Stimulated activated CD4-positive, alpha-beta T cell treated with anti-CD3 and anti-CD28 coated beads, Interleukin-15, amount 100 ng/mL, for 24 hours (primary cell): Measurements from ENCODE around the gene SAP30L.

ENCODE experiments used
- DNase-seq: peaks from one replicate; pipeline ENCODE4 v3.0.0-alpha.2; 2020

SAP30L gene

DNA sequence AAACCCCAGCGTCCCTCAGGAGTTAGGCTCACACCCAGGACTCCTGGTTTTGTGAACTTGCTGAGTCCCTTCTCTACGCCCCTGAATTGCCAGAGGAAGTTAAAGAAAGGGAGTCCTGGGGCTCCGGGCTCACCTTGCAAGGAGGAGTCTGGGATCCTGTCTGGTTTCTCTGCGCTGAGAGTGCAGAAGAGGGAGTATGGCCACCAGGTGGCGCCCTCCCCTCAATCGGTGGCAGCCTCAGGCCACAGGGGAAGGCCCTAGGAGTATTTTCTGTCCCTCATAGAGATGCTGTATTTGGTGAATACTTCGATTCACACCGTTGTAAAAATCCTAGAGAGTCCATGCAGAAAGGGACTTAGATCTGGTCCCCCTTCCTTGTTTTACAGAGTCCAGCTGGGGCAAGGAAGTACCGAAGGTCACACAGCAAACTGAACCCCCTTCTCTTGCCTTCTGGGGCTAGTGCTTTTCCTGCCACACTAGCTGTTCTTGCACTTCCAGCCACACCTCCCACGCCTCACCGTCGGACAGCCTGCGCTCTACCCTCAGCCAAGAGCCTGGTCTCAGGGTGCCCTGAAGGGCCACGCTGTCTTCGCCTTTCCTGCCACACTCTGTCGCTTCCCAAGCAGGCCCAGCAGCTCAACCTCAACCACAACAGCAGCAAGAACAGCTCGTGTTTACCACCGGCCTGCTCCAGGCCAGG is 22.0 kb downstream of the SAP30L start:
- DNase-seq: peak; percentile 87

DNA sequence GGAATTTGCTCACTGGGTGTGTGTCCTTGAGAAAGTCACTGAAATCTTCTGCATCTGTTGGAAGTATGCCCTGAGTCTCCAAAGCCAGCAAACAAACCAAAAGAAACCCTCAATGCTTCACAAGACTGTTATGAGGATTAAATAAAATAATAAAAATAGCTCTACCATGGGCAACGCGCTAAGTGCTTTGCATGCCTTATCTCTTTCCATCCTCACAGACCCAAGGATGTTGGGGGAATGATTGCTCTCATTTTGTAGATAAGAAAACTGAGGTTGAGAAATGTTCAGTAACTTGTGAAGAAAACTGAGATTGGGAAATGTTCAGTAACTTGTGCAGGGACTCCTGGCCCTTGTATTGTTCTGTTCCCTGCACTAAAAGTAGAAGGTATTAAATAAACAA is 24.3 kb downstream of the SAP30L start:
- no peak for DNase-seq

- DNase-seq: no peak
Observed at GRCh38 chr5:154470947-154471870, 25.4 kb downstream of the SAP30L start.

DNA sequence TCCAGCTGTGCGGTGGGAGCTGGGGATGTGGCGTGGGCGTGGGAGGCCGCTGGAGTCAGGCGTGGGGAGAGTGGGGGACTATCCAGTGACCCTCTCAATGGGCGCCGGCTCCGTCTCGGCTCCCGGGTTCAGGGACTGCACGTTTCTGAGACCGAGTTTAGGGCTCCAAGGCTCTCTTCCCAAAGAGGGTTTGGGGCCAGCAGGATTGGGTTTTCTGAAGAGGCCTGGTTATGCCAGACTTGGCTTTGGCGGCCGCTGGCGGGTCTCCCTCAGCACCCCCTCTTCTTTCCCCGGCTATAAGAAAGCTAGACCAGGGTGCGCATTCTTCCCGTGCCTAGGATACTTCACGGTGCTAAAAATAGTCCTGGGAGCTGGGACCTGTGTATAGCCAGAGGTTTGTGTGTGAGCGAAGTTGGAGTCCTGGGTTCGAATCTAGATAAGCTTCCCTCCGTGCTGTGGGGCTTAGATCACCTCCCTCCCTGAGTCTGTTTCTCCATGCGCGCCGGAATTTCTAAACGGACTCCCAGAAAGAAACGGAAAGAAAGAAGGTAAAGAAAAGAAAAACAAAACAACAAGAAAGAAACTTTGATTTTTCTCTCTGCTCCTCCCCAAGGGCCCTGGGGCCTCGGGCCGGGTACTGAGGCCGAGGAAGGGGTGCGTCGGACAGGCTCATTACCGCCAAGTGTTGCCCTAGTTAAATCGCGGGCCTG is 27.2 kb downstream of the SAP30L start:
- no peak for DNase-seq

- no peak for DNase-seq
Observed at GRCh38 chr5:154473581-154474283, 27.9 kb downstream of the SAP30L start.

GRCh38 chr5:154474396-154475334 is 28.9 kb downstream of the SAP30L start:
- DNase-seq: no peak

DNA sequence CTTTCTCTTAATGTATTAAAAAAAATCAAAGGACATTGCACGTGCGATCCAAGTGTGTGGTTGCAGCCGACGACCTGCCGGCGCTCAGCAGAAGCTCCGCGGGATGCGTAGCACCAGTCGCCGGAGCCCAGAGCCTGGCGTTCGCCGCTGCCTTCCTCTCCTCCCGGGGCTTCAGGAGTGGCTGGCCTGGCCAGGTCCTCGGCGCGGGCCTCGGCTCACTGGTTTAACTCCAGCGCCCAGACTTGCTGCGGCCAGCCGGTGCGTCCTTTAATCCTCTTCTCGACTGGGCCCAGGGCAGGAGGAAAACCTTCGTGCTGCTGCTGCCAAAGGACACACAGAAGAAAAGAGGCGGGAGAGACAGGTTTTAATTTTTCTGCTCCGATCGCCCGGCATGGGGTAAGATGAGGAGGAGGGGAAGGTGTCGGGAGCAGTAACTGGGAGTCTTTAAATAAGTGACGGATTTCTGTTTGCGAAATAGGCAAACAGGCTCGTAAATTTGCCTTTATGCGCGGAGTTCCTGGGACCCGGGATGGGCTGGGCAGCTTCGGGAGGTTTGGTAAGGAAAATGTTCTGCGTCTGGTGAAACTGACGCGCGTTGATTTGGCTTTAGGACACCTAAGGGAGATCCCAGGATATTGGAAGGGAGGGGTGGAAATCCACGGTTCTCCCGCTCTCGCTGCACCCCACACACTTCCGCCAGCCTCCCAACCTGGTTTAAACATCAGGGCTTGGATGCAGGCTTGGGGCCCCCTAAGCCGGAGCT is 30.0 kb downstream of the SAP30L start:
- no peak for DNase-seq

DNA sequence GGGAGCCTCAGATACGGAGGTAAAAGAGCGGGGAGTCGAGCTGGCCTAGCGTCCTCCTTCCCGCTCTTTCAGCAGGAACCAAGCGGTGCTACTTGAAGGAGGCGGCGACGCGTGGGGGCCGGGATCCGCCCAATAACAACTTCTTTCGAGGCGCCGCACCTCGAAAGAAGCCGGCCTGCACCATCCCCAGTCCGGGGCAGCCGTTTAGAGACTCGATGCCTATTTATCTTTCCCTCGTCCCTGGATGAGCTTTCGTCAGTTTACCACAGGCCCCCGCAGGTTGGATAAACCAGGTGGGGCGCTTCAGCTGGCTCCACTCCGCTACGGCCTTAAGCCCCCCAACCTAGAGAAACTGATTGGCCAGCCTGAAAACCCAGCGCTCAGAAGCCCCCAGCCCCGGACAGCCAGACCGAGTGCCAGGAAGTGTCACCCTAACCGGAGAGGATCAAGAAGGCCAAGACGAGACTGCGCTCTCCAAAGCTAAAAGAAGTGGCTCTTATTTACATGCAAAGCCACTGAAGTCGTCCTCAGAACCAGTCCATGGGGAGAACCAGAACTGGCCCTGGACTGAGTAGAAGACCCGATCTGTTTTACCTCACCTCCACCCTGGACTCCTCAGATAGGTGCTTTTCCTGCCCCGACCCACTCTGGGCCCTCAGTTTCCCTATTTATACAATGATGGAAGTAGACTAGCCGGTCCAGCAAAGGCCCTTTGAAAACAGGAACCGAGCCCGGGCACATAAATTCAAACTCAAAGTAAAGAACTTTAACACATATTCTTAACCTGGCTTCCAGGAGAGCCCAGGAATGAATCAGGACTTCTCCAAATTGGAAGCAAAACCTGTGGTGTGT is 30.8 kb downstream of the SAP30L start:
- DNase-seq: no peak

DNA sequence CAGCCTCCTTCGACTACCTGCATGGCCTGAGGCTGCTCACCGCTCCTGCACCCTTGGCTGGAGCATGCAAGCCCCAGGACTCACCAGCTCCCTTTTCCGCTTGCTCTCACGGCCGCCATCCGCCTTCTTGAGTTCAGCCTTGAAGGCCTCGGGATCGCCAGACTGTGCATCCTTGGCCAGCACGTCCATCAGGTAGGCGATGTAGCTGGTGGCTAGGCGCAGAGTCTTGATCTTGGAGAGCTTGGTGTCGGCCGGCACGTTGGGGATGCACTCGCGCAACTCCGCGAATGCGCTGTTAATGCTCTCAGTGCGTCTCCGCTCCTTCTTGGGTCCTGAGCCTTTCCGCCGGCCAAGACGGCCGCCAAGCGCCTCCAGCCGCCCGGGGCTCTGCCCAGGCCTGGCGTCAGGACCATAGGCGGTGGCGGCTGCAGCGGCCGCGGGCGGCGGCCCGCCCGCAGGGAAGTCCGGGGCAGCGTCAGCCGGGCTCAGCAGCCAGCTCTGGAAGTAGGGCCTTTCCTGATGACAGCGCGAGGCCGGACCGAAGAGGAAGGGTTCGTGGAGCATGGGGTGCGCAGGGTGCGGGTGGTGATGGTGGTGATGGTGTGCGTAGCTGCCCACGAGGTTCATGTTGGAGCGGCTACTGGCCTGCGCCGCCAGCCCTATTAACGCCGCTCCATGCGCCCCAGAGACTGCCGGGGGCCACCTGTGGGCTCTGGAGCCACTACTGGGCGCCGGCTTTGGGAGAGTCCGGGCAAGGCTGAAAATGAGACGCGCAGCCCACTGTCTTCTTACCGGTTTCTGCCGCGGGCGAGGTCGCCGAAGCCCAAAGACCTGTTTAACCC is 31.8 kb downstream of the SAP30L start:
- DNase-seq: no peak

DNA sequence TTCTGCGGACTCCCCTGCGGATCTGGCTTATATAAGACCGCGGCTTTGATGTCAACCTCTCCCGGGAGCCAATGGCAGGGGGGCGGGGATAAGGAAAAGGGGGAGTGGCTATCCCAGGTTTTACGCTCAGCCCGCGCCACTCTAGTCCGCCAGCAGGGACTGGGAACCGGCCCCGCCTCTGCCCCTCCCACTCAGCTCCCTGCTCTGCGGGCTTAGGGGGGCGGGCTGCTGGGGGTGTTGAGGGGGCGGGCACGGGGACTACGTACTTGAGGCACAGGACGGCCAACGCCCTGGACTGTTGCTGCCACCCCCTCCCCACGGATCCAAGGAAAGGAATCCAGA is 32.4 kb downstream of the SAP30L start, which contains the start of gene HAND1:
Gene HAND1 (minus strand): TSS at position 4 of the 342 bp plus-strand sequence. CDS start 219 bp downstream, outside the sequence.
- DNase-seq: no peak

DNA sequence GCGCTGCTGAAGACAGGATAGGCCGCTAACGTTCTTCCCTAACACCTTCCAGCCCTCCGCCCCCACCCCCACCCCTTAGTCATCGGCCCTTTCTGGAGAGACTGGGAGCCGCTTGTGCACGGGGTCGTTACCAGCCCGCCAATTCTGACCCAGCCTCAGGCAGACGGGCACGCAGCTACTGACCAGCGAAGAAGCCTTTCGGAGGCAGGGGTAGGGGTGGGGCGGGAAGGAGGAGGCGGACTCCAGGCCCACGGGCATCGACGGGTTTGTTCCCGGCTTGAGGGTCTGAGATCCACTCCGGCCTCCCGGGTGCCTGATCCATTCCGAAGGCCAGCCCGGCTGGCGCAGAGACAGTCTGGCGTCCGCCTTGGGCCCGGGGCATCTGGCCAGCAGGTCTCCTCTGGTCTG is 33.0 kb downstream of the SAP30L start:
- DNase-seq: no peak

- DNase-seq: no peak
Observed at GRCh38 chr5:154479160-154479943, 33.6 kb downstream of the SAP30L start.

GRCh38 chr5:154479944-154480750 is 34.4 kb downstream of the SAP30L start:
- DNase-seq: no peak

GRCh38 chr5:154480847-154481246 is 35.0 kb downstream of the SAP30L start:
- DNase-seq: no peak

GRCh38 chr5:154481584-154482381 is 36.0 kb downstream of the SAP30L start:
- no peak for DNase-seq
